ENCODE measurements around the gene KBTBD13. TPM values are rescaled to one million over a fixed set of nuclear protein-coding genes. Genes with fewer than 3 reads are reported as not detected.

The KBTBD13 gene
- total RNA-seq, 4 donors from 2014 or later, result 0.21 to 1.3 TPM; not detected in 2

GRCh38 chr15:65067317-65067644 lies 9.3 kb upstream of the KBTBD13 start:
- Histone ChIP-seq H3K36me3 (no peaks in the 10 kb centered on the region), H3K4me1 (peaks cover 16 to 27% of the 10 kb centered on the region in 2 donors), H3K4me3 (peak overlapping the region; percentile 43 to 58), H3K27ac (peak overlapping the region; percentile 80 to 98), H3K27me3 (no peaks in the 10 kb centered on the region), H3K9me3 (no peaks in the 10 kb centered on the region)
- TF ChIP-seq CTCF (IDR thresholded peaks at IDR 0.05), result no peak
- DNase-seq, result no peak
- intact Hi-C loops (cut with DNase I; ENCODE audit: low total_unique reads), result no loop called here

- intact Hi-C loops (cut with DNase I; ENCODE audit: low total_unique reads), result no loop called here
- Histone ChIP-seq H3K4me1 (peaks cover 16 to 31% of the 10 kb centered on the region in 2 donors), H3K9me3 (no peaks in the 10 kb centered on the region), H3K27ac (peak within 1 kb of the TSS; percentile 80 to 98), H3K27me3 (no peaks in the 10 kb centered on the region), H3K36me3 (no peaks in the 10 kb centered on the region), H3K4me3 (peak within 1 kb of the TSS; percentile 43 to 58)
- DNase-seq, result peak; percentile 63 to 68
- TF ChIP-seq POLR2A (IDR thresholded peaks at IDR 0.05) (peak; percentile 59 to 86), CTCF (IDR thresholded peaks at IDR 0.05) (no peak)
Measured at GRCh38 chr15:65067645-65068402, 8.7 kb upstream of the KBTBD13 start, which contains the start of gene RASL12. TSS of gene RASL12 (minus strand) at chr15:65067991. CDS start at chr15:65067835, 156 bp downstream.

DNA sequence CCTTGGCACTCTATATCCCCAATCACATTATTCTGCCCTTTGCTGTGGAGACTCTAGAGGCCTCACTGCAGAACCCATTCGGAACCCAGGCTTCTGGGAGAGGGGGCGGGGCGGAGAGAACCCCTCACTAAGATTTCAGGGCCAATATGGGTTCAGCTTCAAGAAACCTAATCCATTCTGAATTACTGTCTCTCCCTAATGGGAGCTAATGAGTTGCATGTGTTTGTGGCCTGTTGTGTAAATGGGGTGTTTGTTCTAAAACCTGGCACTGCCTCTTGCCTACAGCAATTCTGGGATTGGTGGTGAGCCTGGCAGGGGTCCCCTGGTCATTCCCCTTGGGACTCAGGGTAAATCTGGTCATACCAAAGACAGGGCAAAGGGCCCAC lies 8.2 kb upstream of the KBTBD13 start:
- TF ChIP-seq POLR2A (IDR thresholded peaks at IDR 0.05) (no peak), CTCF (IDR thresholded peaks at IDR 0.05) (no peak)
- Histone ChIP-seq H3K4me3 (peak overlapping the region; percentile 43 to 58), H3K4me1 (peaks cover 16 to 31% of the 10 kb centered on the region in 2 donors), H3K27ac (peak overlapping the region; percentile 80 to 98), H3K9me3 (no peaks in the 10 kb centered on the region), H3K36me3 (no peaks in the 10 kb centered on the region), H3K27me3 (no peaks in the 10 kb centered on the region)
- intact Hi-C loops (cut with DNase I; ENCODE audit: low total_unique reads), result no loop called here
- DNase-seq, result no peak

DNA sequence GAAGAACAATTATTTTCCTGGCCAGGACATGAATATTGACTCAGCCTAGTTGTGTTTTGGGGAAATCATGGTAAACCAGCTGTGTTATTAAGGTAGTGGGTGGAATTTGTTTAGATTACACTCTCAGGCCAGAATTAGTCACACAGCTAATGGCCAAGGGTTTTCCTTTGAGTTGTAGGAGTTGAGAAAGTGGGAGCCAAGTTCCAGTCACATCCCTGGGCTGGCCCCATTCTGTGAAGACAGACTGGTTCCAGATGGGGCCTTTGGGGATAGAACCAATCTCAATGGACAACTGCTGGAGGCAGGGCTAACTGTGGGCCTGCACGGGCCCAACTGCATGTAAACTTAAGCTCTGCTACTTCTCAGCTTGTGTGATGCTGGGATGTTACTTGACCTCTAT lies 7.4 kb upstream of the KBTBD13 start:
- Histone ChIP-seq H3K4me1 (peaks cover 16 to 31% of the 10 kb centered on the region in 2 donors), H3K27me3 (no peaks in the 10 kb centered on the region), H3K27ac (peak overlapping the region; percentile 80 to 98), H3K36me3 (no peaks in the 10 kb centered on the region), H3K9me3 (no peaks in the 10 kb centered on the region), H3K4me3 (no peak overlapping the region)
- intact Hi-C loops (cut with DNase I; ENCODE audit: low total_unique reads), result no loop called here
- peak; percentile 83 to 86 for DNase-seq
- TF ChIP-seq CTCF (IDR thresholded peaks at IDR 0.05) (no peak), POLR2A (IDR thresholded peaks at IDR 0.05) (no peak)

DNA sequence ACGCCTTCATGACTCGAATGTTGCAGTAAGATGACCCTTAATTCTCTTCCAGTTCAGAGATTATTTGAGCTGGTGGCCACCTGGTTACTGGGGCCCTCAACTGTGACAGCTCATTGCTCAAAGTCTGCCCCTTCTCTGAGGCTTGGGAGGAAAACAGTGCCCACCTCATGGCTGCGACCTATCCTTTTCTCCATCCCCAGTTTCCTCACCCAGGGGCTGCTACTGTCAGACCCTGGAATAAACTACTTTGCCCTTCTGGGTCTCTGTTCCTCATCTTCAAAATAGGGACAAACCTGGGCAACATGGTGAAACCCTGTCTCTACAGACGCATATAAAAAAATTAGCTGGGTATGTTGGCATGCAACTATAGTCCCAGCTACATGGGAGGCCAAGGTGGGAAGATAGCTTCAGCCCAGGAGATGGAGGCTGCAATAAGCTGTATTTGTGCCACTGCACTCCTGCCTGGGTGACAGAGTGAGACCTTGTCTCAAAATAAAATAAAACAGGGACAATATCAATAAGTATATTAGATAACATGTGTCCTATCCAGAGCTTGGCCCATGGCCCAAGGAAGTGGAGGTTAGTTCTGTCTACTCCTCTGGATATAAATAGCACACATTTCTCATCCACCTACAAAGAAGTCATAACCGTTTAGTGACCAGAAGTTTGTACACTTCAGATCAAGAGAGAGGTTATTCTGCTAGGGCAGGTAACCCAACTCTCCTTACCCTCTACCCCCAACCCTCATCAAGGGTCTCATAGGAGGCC lies 6.6 kb upstream of the KBTBD13 start:
- intact Hi-C loops (cut with DNase I; ENCODE audit: low total_unique reads), result no loop called here
- H3K27ac ChIP-seq, result peak overlapping the region; percentile 80 to 98
- no peaks in the 10 kb centered on the region for H3K36me3 ChIP-seq
- H3K4me1 ChIP-seq, result peaks cover 16 to 31% of the 10 kb centered on the region in 2 donors
- H3K27me3 ChIP-seq, result no peaks in the 10 kb centered on the region
- TF ChIP-seq POLR2A (IDR thresholded peaks at IDR 0.05), result no peak
- TF ChIP-seq CTCF (IDR thresholded peaks at IDR 0.05), result no peak
- no peak overlapping the region for H3K4me3 ChIP-seq
- no peak for DNase-seq
- no peaks in the 10 kb centered on the region for H3K9me3 ChIP-seq
